Colon (tissue), 2 donors: ENCODE results near the gene HECTD1.
A peak's percentile ranks its signal among the peaks of the same experiment; 100 is the strongest.
"Not testable (repeated sequence)": the region's sequence is repeated elsewhere in the genome, so short reads cannot be mapped to it uniquely, and the experiment has no call there.

Experiments used
- FAIRE-seq: peaks from 2 replicates; lab custom pipeline; 2012; peaks lifted over from hg19 to GRCh38; lab: Jason Lieb, UNC
- donor health status: control.
- donor health status: control.

Gene HECTD1

GRCh38 chr14:31207755-31208545 lies at the start of gene HECTD1:
HECTD1 (minus strand) TSS chr14:31207793; CDS start chr14:31205936, 1,857 bp downstream.
- no peak for FAIRE-seq

DNA sequence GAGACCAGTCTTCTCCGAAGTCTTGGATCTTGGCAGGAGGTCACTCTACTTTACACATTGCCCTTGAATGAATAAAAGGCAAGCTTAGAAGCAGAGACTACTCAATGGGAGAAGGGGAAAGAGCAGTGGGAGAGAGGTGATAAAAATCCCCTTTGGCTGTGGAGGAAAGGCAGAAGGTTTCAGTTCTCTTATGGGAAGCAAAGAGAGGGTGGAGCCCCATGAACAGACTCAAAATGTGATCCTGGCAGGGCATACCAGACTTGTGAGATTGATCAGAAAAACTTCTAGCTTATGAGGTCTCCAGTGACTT lies 49.6 kb upstream of the HECTD1 start:
- no peak for FAIRE-seq

DNA sequence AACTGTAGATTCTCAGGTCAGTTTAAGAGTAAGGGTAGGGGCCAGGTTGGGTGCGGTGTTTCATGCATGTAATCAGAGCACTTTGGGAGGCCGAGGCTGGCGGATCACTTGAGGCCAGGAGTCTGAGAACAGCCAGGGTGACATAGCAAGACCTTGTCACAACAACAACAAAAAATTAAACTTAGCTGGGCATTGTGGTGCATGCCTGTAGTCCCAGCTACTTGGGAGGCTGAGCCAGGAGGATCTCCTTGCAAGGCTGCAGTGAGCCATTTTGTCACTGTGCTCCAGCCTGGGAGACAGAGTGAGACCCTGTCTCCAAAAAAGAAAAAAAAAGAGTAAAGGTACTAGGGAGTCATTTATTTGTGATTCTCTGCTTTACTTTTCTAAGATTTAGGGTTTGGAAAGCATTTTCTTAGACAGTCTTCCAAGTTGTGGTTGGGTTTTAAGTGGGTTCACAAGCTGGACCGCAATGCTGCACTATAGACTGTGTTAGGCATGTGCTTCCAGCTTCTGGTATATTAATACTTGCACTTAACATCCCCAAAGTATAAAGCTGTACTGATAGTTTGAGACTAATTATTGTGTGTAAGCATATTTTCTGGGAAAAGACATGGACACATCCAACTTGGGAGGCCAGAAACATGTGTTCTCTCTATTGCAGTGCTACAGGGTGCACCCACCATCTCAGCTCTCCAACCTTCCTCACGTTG lies 49.1 kb upstream of the HECTD1 start:
- no peak for FAIRE-seq

- not testable (repeated sequence) for FAIRE-seq
These were observed 48.3 kb upstream of the HECTD1 start for GRCh38 chr14:31255918-31256317.

GRCh38 chr14:31255286-31255685 lies 47.7 kb upstream of the HECTD1 start:
- FAIRE-seq: no peak

- no peak for FAIRE-seq
These were observed 46.3 kb upstream of the HECTD1 start for GRCh38 chr14:31253746-31254471.

DNA sequence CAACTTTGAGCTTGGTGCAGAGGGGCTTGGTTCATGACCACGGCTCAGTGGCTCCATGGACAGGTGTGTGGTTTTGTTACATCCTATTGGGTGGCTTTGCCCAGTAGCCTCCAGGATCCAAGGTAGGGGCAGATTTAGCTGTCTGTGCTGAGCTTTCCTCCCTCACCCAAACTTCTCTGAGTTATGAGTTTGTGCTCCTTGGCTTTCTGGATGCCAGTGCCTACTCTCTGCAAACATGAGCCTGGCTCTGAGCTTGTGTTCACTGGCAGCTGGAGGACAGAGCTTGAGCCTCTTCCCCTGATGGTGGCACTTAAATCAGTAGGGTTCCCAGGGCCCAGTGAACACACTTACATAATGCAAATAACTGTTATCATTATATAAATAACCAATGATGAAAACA lies 45.3 kb upstream of the HECTD1 start:
- FAIRE-seq: no peak

DNA sequence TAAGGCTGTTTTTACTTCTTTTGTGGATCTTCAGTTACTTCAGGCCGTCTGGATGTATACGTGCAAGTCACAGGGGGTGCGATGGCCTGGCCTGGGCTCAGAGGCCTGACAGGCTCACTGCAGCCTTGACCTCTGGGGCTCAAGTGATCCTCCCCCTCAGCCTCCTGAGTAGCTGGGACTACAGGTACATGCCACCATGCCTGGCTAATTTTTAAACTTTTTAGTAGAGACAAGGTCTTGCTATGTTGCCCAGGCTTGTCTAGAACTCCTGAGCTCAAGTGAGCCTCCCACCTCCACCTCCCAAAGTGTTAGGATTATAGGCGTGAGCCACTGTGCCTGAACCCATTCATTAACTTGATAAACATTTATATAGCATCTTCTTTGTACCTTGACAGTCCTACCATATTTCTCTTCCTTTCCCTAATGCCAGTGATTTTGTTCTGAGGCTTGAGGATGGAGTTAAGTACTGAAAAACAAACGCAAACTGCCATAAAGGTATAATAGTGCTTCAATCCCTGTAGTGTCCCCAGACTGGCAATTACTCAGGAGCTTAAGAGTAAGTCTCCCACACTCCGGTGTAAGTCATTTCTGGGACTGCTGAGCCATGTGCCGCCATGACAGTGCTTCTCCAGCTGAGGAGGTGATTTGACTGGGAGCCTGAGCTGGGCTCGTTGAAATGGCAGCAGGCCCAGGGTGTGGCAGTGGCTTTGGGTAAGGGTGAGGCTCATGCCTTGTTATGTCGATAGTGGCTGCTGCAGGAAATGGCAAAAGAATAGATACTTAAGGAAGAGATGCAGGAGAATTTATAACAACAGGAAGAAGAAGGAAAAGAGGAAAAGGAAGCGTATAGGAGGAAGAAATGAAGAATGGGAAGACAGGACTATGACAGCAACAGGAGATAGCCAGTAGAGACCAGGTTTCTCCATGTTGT lies 43.7 kb upstream of the HECTD1 start:
- no peak for FAIRE-seq

DNA sequence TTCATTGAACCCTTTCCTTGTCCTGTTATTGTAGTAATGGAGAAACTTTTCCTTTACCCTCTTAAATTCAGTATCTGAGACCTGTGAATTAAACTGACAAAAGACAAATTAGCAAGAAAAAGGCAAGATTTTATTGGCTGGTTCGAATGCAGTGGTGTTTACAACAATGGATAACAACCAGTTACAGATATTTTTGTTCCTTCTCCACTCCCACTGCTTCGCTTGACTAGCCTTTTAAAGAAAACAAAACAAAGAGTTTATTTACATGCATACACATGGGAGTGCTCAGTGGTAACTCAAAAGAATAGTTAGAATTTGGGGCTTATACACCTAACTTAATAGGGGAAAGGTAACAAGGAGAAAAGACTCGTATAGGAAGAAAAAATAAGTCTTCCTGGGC lies 37.0 kb upstream of the HECTD1 start:
- no peak for FAIRE-seq

- no peak for FAIRE-seq
These were observed 36.3 kb upstream of the HECTD1 start for GRCh38 chr14:31243860-31244259.

GRCh38 chr14:31242161-31242940 lies 34.8 kb upstream of the HECTD1 start:
- FAIRE-seq: not testable (repeated sequence)

DNA sequence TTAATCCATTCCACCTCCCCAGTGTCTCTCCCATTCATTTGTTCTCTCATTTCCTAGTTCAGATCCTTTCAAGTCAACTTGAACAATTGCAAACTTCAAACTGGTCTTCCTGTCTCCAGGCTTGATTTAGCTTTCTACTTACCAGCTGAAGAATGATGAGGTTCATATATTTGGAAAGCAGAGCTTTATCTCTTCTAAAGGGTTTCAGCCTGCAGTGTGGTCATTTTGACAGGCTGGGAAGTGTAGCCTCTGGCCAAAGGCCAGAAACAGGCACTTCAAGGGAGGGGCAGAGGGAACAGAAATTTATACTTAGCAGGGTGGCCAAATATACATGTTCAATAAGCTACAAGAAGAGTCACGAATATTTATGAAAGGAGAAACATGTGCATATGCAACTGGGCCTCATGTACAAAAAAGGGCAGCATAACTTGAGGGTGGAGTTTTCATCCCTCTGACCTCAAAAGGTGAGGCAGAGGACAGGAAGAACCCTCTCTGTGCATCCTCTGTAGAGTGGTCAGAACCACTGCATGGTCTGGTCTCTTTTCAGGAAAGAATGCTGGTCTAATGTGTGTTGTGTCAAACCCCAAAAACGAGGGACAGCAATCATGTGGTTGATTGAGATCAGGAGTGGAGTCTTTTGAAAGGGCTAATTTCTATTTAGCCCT lies 34.0 kb upstream of the HECTD1 start:
- no peak for FAIRE-seq

DNA sequence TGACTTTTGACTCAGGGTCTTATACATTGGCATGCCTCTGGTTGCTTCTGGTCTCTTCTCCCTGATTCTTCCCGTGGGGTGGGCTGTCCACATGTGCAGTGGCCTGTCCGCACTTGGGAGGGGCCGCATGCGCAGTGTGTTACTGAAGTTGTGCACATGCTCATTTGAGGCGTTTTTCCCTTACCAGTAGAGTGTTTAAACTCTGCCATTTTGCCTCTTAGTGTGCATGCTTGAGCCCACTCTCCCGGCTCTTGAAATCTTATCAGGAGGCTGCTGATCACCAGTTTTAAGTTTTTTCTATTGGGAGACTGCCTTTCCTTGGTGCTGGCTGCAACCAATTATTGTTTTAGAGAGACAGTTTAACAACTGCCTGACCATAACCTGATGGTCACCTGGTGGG lies 32.1 kb upstream of the HECTD1 start:
- FAIRE-seq: no peak

GRCh38 chr14:31235462-31235861 lies 27.9 kb upstream of the HECTD1 start:
- FAIRE-seq: no peak

GRCh38 chr14:31232081-31232480 lies 24.5 kb upstream of the HECTD1 start:
- no peak for FAIRE-seq

- not testable (repeated sequence) for FAIRE-seq
These were observed 23.7 kb upstream of the HECTD1 start for GRCh38 chr14:31231272-31231671.

GRCh38 chr14:31230573-31230958 lies 23.0 kb upstream of the HECTD1 start:
- FAIRE-seq: no peak

DNA sequence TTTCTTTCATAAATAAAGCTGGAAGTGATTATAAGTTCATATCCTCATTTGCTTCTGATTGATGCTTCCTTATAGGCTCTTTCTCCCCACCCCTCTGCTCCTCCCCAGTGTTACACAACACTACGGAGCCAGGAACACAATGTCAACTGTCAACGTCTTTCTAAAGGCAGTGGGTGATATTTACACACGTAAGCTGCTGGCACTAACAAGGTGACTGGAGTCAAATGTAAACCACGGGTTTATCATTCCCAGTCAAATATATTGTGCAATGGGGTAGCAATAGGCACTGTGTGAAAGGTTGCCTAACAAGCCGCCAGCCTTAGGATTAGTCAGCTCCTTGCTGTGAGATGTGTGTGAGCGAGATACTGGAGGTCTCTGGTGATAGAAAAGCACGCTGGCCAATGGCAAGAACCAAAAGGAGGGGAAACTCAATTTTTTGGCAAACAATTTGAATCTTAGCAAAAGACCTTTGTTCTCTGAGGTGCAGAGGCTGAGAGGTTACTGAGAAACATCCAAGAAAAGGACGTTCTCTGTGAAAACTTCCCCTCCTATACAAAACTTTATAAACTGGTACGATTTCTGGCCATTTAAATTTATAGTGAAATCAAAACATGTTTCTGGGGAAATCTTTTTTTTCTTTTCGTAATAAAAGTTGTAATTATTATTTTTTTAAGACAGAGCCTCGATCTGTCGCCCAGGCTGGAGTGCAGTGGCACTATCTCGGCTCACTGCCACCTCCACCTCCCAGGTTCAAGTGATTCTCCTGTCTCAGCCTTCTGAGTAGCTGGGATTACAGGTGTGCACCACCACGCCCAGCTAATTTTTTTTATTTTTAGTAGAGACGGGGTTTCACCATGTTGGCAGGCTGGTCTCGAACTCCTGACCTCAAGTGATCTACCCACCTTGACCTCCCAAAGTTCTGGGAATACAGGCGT lies 22.3 kb upstream of the HECTD1 start:
- FAIRE-seq: peak; percentile 43

DNA sequence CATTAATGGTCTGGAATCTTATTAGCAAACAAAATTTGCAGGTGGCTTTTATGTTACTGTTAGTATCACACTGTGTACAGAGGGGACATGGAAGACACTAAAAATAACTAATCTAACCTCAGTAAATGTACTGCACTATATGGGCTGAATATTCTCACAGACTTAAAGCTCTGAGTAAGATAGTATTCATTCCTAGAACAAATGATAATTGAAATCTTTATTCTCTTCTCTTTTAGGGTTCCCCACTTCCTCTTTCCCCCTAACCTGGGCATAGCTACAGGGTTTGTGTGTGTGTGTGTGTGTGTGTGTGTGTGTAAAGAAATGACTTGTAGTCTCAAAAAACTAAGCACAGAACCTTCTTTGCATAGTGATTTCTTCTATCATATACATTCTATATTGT lies 21.4 kb upstream of the HECTD1 start:
- FAIRE-seq: no peak

DNA sequence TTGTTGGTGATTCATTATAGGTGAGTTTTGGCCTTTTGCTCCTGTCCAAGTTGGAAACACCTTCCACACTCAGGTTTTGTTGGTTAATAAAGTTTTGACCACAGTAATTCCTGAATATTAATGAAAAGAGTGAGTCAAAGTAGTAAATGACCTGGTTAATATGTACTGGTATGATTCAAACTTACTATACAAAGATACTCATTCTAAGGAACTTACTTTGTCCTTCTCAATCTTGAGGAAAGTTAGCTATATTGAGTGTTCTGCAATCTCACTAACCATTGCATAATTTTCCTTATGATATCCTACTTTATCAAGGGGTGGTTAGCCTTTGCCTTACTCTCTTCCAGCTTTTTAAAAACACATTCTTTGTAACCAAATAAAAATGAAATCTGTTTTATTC lies 20.9 kb upstream of the HECTD1 start:
- FAIRE-seq: no peak
